DND-41 (cell line): ENCODE measurements around the gene C1QTNF5.

Experiments
- ATAC-seq: fragments of 200-7000 bp; cut with Tn5 transposase; 3 replicates; pipeline ENCODE4 v1.9.1; 2021; ENCODE audit warnings: low read depth; ENCODE audit not compliant: insufficient read depth
- DNase-seq: peaks from one replicate; pipeline ENCODE4 v3.0.0-alpha.2; 2020
- H2AFZ ChIP-seq: 2 replicates; pipeline ENCODE4 v1.6.0; 2012; ENCODE audit warnings: low read depth, low read length
- H3K27ac ChIP-seq: 2 replicates; pipeline ENCODE4 v1.5.1; 2012; ENCODE audit warnings: low read length, inconsistent platforms
- H3K27me3 ChIP-seq: fragments of 200-600 bp; sonication (generic); 2 replicates; pipeline ENCODE4 v1.6.0; 2012; ENCODE audit warnings: low read length, mild to moderate bottlenecking, inconsistent platforms; ENCODE audit not compliant: insufficient read depth, poor library complexity
- H3K36me3 ChIP-seq: 2 replicates; pipeline ENCODE4 v1.5.1; 2012; ENCODE audit warnings: low read length, inconsistent platforms; ENCODE audit not compliant: insufficient read depth
- H3K4me1 ChIP-seq: 2 replicates; pipeline ENCODE4 v1.5.1; 2012; ENCODE audit warnings: mild to moderate bottlenecking, low read length; ENCODE audit not compliant: insufficient read depth
- H3K4me2 ChIP-seq: 2 replicates; pipeline ENCODE4 v1.6.0; 2012; ENCODE audit warnings: mild to moderate bottlenecking, moderate library complexity, low read length, inconsistent platforms; ENCODE audit not compliant: insufficient read depth
- H3K4me3 ChIP-seq, 2 experiments: fragments of 200-600 bp in 1 of 2; shearing (Covaris generic) in 1 of 2; 2 replicates each; pipeline ENCODE4 v1.5.1; 2012 to 2016; ENCODE audit warnings: inconsistent platforms in 2 of 2, low read length in 2 of 2, mild to moderate bottlenecking in 2 of 2, low read depth in 1 of 2, moderate library complexity in 1 of 2
- H3K79me2 ChIP-seq: 2 replicates; pipeline ENCODE4 v1.6.0; 2012; ENCODE audit warnings: low read length, inconsistent platforms; ENCODE audit not compliant: insufficient read depth
- H3K9ac ChIP-seq: 2 replicates; pipeline ENCODE4 v1.6.0; 2012; ENCODE audit warnings: low read depth, mild to moderate bottlenecking, inconsistent platforms, low read length, moderate library complexity
- H3K9me3 ChIP-seq: 2 replicates; pipeline ENCODE4 v1.5.1; 2012; ENCODE audit warnings: low read length, moderate library complexity, mild to moderate bottlenecking, inconsistent platforms; ENCODE audit not compliant: insufficient read depth, severe bottlenecking
- H4K20me1 ChIP-seq: 2 replicates; pipeline ENCODE4 v1.6.0; 2012; ENCODE audit warnings: low read length; ENCODE audit not compliant: insufficient read depth
- EZH2 ChIP-seq: IDR thresholded peaks from 3 replicates; pipeline ENCODE4 v1.6.1; 2012; ENCODE audit warnings: borderline replicate concordance, low read depth, mild to moderate bottlenecking, moderate library complexity, low read length, inconsistent platforms; ENCODE audit not compliant: severe bottlenecking
- TF ChIP-seq, protein P1 (sequence below): IDR thresholded peaks from 2 replicates; pipeline ENCODE4 v1.5.1; 2012; ENCODE audit warnings: borderline replicate concordance, low read length, moderate library complexity, mild to moderate bottlenecking; ENCODE audit not compliant: poor library complexity, severe bottlenecking; ENCODE audit errors: extremely low read depth

The C1QTNF5 gene

DNA sequence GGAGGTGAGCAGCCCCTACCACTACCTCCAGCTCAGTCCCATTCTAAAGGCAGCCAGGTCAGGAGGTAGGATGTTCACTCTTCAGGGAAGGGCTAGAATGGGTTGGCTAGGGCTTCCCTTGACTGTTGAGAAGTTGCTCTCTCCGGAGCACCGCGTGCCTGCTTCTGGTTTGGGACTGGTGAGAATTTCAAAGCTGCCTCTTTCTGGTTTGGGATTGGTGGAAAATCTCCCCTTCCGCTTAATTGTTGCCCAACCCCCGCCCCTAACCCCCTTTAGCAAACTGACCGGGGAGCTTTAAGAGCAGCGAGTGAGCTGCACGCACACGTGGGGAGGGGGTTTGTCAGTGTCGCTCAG, 40.1 kb upstream of the C1QTNF5 start:
- peak overlapping the region in 1 of 2 experiments; percentile 57; a peak in 2 of 4 replicates for H3K4me3 ChIP-seq
- no peaks in the 10 kb centered on the region for H3K79me2 ChIP-seq
- no peak for TF ChIP-seq EZH2
- TF ChIP-seq, protein P1, sequence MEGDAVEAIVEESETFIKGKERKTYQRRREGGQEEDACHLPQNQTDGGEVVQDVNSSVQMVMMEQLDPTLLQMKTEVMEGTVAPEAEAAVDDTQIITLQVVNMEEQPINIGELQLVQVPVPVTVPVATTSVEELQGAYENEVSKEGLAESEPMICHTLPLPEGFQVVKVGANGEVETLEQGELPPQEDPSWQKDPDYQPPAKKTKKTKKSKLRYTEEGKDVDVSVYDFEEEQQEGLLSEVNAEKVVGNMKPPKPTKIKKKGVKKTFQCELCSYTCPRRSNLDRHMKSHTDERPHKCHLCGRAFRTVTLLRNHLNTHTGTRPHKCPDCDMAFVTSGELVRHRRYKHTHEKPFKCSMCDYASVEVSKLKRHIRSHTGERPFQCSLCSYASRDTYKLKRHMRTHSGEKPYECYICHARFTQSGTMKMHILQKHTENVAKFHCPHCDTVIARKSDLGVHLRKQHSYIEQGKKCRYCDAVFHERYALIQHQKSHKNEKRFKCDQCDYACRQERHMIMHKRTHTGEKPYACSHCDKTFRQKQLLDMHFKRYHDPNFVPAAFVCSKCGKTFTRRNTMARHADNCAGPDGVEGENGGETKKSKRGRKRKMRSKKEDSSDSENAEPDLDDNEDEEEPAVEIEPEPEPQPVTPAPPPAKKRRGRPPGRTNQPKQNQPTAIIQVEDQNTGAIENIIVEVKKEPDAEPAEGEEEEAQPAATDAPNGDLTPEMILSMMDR: no peak
- no peaks in the 10 kb centered on the region for H3K36me3 ChIP-seq
- H3K4me1 ChIP-seq: peaks cover 19% of the 10 kb centered on the region
- H2AFZ ChIP-seq: peak overlapping the region; percentile 60
- no peaks in the 10 kb centered on the region for H4K20me1 ChIP-seq
- DNase-seq: no peak
- ATAC-seq: no peak
- H3K4me2 ChIP-seq: peak overlapping the region; percentile 88
- peak overlapping the region; percentile 45; the same call in 1 of the 2 replicates for H3K9ac ChIP-seq
- H3K9me3 ChIP-seq: no peaks in the 10 kb centered on the region
- no peak overlapping the region for H3K27ac ChIP-seq
- H3K27me3 ChIP-seq: peaks cover 19% of the 10 kb centered on the region

DNA sequence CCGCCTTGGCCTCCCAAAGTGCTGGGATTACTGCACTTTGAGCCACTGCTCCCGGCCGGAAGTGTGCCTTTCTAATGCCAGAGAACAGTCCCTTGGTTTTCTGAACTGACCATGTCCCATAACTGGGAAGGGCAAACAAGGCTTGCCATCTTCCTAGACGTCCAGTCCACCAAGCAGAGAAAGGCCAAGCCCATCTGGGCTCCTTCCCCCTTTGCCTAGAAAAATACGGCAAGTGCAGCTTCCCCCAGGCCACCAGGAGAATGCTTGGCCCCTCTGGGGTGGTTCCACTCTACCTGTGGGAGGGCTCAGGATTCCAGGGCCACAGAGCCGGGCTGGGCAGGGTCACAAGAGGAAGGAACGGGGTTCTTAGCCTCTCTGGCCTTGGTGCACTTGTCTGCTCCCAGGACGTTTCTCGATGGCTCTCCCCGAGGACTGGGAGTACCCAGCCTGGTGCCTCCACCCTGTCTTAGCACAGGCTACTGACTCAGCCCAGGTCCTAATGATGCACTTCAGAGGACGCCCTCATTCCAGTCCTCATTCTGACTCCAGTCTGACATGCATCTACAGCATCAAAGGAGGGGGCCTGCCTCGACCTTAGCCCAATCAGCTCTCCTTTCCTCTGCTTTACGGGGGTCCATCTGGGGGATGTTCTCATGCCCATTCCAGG, 39.6 kb upstream of the C1QTNF5 start:
- no peak for ATAC-seq
- DNase-seq: no peak
- no peak overlapping the region for H3K27ac ChIP-seq
- H3K9ac ChIP-seq: no peak overlapping the region
- no peak for TF ChIP-seq EZH2
- TF ChIP-seq, protein P1: no peak
- H3K4me1 ChIP-seq: peaks cover 19% of the 10 kb centered on the region
- no peak overlapping the region for H2AFZ ChIP-seq
- H3K27me3 ChIP-seq: peaks cover 19% of the 10 kb centered on the region
- H3K4me2 ChIP-seq: peak overlapping the region; percentile 88; the same call in 1 of the 2 replicates
- no peaks in the 10 kb centered on the region for H3K79me2 ChIP-seq
- no peaks in the 10 kb centered on the region for H4K20me1 ChIP-seq
- no peaks in the 10 kb centered on the region for H3K36me3 ChIP-seq
- no peaks in the 10 kb centered on the region for H3K9me3 ChIP-seq
- no peak overlapping the region for H3K4me3 ChIP-seq

DNA sequence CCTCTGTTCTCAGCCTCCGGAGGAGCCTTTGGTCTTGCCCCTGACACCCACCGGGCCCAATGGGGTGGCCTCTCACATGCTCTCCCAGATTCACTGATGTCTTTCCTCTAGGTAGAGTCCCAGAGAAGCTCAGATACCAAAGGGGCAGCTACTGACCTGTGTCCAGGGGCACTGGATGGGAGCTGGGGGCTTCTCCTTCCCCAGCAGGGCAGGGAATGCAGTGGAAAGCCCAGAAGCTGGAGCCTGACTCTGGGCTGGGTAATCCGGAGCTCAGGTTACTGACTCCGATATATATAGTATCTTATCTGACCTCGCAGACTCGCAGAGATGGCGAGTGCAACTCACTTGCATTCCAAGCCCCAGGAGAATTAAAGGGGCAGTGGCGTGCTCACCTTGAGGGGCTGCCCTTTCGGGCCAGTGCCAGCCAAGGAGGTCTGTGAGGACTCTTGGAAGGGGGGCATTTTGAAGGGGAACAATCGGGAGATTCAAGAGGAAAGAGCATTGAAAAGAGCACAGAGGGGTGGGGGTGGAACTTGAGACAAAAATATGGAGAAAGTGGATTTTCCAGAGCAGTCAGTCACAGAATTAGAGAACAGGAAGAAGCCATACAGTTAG, 38.3 kb upstream of the C1QTNF5 start:
- peaks cover 19% of the 10 kb centered on the region for H3K4me1 ChIP-seq
- no peaks in the 10 kb centered on the region for H4K20me1 ChIP-seq
- H3K27me3 ChIP-seq: peaks cover 19% of the 10 kb centered on the region
- H3K27ac ChIP-seq: no peak overlapping the region
- no peak overlapping the region for H3K4me2 ChIP-seq
- H3K36me3 ChIP-seq: no peaks in the 10 kb centered on the region
- TF ChIP-seq EZH2: no peak
- TF ChIP-seq, protein P1: no peak
- no peak overlapping the region for H3K4me3 ChIP-seq
- H2AFZ ChIP-seq: no peak overlapping the region
- no peaks in the 10 kb centered on the region for H3K79me2 ChIP-seq
- H3K9me3 ChIP-seq: no peaks in the 10 kb centered on the region
- DNase-seq: no peak
- H3K9ac ChIP-seq: no peak overlapping the region
- no peak for ATAC-seq
